KMS-11 (cell line): ENCODE results near the gene FOXO1.

Experiments
- H2AFZ ChIP-seq: fragments of 200-600 bp; sonication (generic); 2 replicates; pipeline ENCODE4 v1.6.1; 2016; ENCODE audit warnings: antibody characterized with exemption, mixed run types, low read depth
- H3K27ac ChIP-seq: fragments of 200-600 bp; sonication (generic); 2 replicates; pipeline ENCODE4 v1.6.1; 2016; ENCODE audit warnings: mild to moderate bottlenecking, mixed run types
- H3K27me3 ChIP-seq: fragments of 200-600 bp; sonication (generic); 2 replicates; pipeline ENCODE4 v1.6.1; 2017; ENCODE audit warnings: mild to moderate bottlenecking, low read depth, mixed run types, moderate library complexity; ENCODE audit not compliant: insufficient read depth
- H3K36me3 ChIP-seq: fragments of 200-600 bp; sonication (generic); 2 replicates; pipeline ENCODE4 v1.6.1; 2017; ENCODE audit warnings: mild to moderate bottlenecking, mixed run types; ENCODE audit not compliant: insufficient read depth
- H3K4me1 ChIP-seq: fragments of 200-600 bp; sonication (generic); 2 replicates; pipeline ENCODE4 v1.6.1; 2016; ENCODE audit warnings: mild to moderate bottlenecking, low read depth, mixed run types; ENCODE audit not compliant: poor library complexity, severe bottlenecking
- H3K4me2 ChIP-seq: fragments of 200-600 bp; sonication (generic); 2 replicates; pipeline ENCODE4 v1.7.0; 2016; ENCODE audit warnings: mild to moderate bottlenecking, mixed run types
- H3K4me3 ChIP-seq: fragments of 200-600 bp; sonication (generic); IDR thresholded peaks from 2 replicates; pipeline ENCODE4 v1.6.1; 2017; ENCODE audit warnings: low read depth, low read length, mixed read lengths; ENCODE audit not compliant: insufficient read depth
- H3K79me2 ChIP-seq: fragments of 200-600 bp; sonication (generic); 2 replicates; pipeline ENCODE4 v1.6.1; 2016; ENCODE audit warnings: low read depth, mixed run types; ENCODE audit not compliant: insufficient read depth
- H3K9ac ChIP-seq: fragments of 200-600 bp; sonication (generic); 2 replicates; pipeline ENCODE4 v1.6.1; 2016; ENCODE audit warnings: mild to moderate bottlenecking, mixed run types
- H4K20me1 ChIP-seq: fragments of 200-600 bp; sonication (generic); 2 replicates; pipeline ENCODE4 v1.6.1; 2016; ENCODE audit warnings: mild to moderate bottlenecking, mixed run types; ENCODE audit not compliant: insufficient read depth
- TF ChIP-seq, protein P1 (sequence below): fragments of 200-600 bp; sonication (generic); conservative IDR thresholded peaks from 2 replicates; pipeline ENCODE4 v1.6.1; 2017; ENCODE audit warnings: low read depth, mild to moderate bottlenecking, antibody characterized with exemption, low read length, moderate library complexity, mixed read lengths

FOXO1 gene

DNA sequence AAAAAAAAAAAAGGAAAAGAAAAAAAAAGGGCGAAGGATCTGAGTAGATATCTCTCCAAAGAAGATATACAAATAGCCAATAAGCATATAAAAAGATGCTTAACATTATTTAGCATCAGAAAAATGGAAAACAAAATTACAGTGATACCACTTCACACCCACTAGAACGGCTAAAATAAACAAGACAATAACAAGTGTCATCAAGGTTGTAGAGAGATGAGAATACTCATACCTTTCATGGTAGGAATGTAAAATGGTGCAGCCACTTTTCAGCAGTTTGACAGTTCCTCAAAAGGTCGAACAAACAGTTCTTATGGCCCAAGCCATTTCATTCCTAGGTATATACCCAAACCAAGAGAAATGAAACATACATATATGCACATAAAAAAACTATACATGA lies 33.5 kb downstream of the FOXO1 start:
- TF ChIP-seq, protein P1, sequence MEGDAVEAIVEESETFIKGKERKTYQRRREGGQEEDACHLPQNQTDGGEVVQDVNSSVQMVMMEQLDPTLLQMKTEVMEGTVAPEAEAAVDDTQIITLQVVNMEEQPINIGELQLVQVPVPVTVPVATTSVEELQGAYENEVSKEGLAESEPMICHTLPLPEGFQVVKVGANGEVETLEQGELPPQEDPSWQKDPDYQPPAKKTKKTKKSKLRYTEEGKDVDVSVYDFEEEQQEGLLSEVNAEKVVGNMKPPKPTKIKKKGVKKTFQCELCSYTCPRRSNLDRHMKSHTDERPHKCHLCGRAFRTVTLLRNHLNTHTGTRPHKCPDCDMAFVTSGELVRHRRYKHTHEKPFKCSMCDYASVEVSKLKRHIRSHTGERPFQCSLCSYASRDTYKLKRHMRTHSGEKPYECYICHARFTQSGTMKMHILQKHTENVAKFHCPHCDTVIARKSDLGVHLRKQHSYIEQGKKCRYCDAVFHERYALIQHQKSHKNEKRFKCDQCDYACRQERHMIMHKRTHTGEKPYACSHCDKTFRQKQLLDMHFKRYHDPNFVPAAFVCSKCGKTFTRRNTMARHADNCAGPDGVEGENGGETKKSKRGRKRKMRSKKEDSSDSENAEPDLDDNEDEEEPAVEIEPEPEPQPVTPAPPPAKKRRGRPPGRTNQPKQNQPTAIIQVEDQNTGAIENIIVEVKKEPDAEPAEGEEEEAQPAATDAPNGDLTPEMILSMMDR = no peak
- H3K27me3 ChIP-seq = no peaks in the 10 kb centered on the region
- no peak overlapping the region for H3K4me2 ChIP-seq
- no peaks in the 10 kb centered on the region for H3K36me3 ChIP-seq
- peaks cover 58% of the 10 kb centered on the region for H3K79me2 ChIP-seq
- no peaks in the 10 kb centered on the region for H4K20me1 ChIP-seq
- H3K9ac ChIP-seq = no peak overlapping the region
- no peak overlapping the region for H2AFZ ChIP-seq
- H3K4me3 ChIP-seq = no peak overlapping the region
- H3K27ac ChIP-seq = no peak overlapping the region
- H3K4me1 ChIP-seq = peaks cover 31% of the 10 kb centered on the region

DNA sequence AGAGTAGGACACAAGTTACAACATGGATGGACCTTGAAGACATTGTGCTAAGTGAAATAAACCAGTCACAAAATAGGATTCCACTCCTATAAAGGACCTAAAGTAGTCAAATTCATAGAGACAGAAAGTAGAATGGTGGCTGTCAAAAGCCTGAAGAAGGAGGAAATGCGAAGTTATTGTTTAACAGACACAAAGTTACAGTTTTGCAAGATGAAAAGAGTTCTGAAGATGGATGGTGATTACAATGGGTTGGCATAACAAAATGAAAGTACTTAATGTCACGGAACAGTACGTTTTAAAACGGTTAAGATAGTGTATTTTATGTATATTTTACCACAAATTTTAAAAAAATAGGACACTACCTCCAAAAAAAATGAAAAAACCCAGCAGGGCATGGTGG lies 34.8 kb downstream of the FOXO1 start:
- TF ChIP-seq, protein P1 = no peak
- Histone ChIP-seq H3K4me1 (peaks cover 35% of the 10 kb centered on the region), H3K27ac (no peak overlapping the region), H3K79me2 (peaks cover 47% of the 10 kb centered on the region), H3K4me2 (no peak overlapping the region), H2AFZ (no peak overlapping the region), H3K36me3 (no peaks in the 10 kb centered on the region), H3K4me3 (no peak overlapping the region), H3K9ac (no peak overlapping the region), H4K20me1 (no peaks in the 10 kb centered on the region), H3K27me3 (no peaks in the 10 kb centered on the region)

DNA sequence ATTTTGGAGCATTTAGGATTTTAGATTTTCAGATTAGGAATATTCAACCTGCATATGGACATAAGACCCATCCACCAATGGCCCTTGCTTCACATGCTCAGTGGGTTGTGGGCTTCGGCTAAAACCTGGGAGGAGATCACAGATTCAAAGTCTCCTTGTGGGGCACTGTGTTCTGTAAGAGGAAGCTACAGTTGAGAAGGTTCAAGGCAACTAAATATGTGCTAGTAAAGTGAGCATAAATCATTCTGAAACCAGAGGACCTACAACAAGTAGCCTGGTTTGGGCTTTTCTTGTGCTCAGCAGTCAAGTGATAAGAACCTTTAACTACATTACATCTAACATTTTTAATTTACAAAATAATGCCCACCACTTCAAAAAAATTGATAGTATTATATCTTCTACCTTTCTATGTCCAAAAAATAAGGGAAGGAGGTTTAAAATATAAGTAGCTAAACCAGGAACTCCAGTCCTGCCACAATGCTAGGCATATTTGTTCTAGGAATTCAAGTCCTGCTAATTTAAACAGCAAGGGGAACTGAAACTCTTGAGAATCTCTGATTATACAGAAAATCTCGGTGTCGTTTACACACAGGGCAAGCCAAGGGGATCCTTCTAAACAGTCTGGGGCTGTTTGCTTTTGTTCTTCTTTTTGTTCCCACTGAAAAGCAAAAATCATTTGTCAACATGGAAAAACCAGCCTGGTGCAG lies 36.6 kb downstream of the FOXO1 start:
- Histone ChIP-seq H3K4me2 (peak overlapping the region; percentile 22; the same call in 1 of the 2 replicates), H2AFZ (no peak overlapping the region), H4K20me1 (no peaks in the 10 kb centered on the region), H3K36me3 (no peaks in the 10 kb centered on the region), H3K79me2 (peaks cover 46% of the 10 kb centered on the region), H3K4me3 (no peak overlapping the region), H3K9ac (no peak overlapping the region), H3K27ac (peak overlapping the region; percentile 16; the same call in 1 of the 2 replicates), H3K4me1 (peaks cover 28% of the 10 kb centered on the region), H3K27me3 (no peaks in the 10 kb centered on the region)
- TF ChIP-seq, protein P1 = no peak

- no peaks in the 10 kb centered on the region for H4K20me1 ChIP-seq
- no peak overlapping the region for H3K4me3 ChIP-seq
- TF ChIP-seq, protein P1 = no peak
- H3K27ac ChIP-seq = no peak overlapping the region
- H3K4me2 ChIP-seq = no peak overlapping the region
- H3K36me3 ChIP-seq = no peaks in the 10 kb centered on the region
- H3K4me1 ChIP-seq = peaks cover 28% of the 10 kb centered on the region
- no peak overlapping the region for H3K9ac ChIP-seq
- H2AFZ ChIP-seq = no peak overlapping the region
- no peaks in the 10 kb centered on the region for H3K27me3 ChIP-seq
- H3K79me2 ChIP-seq = peaks cover 46% of the 10 kb centered on the region
Observed at GRCh38 chr13:40626977-40627376, 39.5 kb downstream of the FOXO1 start.
